ENCODE data around the gene PROSER3. TPM values are rescaled to one million over a fixed set of nuclear protein-coding genes. Genes with fewer than 3 reads are reported as not detected.

Gene PROSER3
- total and polyA plus RNA-seq, 12 donors: 5.5 to 14.7 (median 9.2) TPM

DNA sequence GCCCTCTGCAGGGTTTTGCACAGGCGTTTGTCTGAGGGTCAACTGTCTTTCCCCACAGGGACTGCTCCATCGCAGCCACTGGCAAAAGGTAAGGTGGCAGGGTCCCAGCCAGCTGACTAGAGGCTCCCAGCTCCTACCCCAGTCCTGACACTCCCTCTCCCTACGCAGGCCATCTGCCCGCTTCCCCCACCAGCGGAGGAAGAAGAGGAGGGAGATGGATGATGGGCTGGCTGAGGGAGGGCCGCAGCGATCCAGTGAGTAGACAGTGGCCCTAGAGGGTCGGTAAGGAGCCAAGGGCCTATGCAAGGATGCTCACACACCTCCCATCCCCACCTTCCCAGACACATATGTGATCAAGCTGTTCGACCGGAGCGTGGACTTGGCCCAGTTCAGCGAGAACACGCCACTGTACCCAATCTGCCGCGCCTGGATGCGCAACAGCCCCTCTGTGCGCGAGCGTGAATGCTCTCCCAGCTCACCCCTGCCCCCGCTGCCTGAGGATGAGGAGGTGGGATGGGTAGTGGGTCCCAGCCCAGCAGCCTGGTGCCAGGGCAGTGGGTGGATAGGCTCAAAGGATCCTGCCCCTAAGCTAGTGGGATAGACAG is 5.1 kb upstream of the PROSER3 start:
- Histone ChIP-seq H3K27me3 (peaks cover 0 to 15% (median 0%) of the 10 kb centered on the region in 7 donors), H3K36me3 (peaks cover 0 to 32% (median 18%) of the 10 kb centered on the region in 9 donors), H3K4me3 (no peak overlapping the region), H3K9me3 (no peaks in the 10 kb centered on the region), H3K4me1 (peaks cover 10 to 67% (median 40%) of the 10 kb centered on the region in 9 donors), H3K27ac (peak overlapping the region in 5 of 10 donors; percentile 37 to 99 (median 96))
- 93 to 94% methylated on average over 19 to 20 of the region's 20 CpGs for WGBS, 2 donors
- TF ChIP-seq, protein P1, sequence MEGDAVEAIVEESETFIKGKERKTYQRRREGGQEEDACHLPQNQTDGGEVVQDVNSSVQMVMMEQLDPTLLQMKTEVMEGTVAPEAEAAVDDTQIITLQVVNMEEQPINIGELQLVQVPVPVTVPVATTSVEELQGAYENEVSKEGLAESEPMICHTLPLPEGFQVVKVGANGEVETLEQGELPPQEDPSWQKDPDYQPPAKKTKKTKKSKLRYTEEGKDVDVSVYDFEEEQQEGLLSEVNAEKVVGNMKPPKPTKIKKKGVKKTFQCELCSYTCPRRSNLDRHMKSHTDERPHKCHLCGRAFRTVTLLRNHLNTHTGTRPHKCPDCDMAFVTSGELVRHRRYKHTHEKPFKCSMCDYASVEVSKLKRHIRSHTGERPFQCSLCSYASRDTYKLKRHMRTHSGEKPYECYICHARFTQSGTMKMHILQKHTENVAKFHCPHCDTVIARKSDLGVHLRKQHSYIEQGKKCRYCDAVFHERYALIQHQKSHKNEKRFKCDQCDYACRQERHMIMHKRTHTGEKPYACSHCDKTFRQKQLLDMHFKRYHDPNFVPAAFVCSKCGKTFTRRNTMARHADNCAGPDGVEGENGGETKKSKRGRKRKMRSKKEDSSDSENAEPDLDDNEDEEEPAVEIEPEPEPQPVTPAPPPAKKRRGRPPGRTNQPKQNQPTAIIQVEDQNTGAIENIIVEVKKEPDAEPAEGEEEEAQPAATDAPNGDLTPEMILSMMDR (IDR thresholded peaks at IDR 0.05): no peak
- ATAC-seq: no peak
- intact Hi-C loops (cut with DNase I): loop anchor here in 1 of 10 donors (5.0 kb wide), 1 partner anchor 36 kb away; the partner anchor contains the start of gene KMT2B
- no peak for DNase-seq

- DNase-seq (no peak), ATAC-seq (no peak)
- H3K4me1 ChIP-seq: peaks cover 8 to 69% (median 42%) of the 10 kb centered on the region in 9 donors
- H3K36me3 ChIP-seq: peaks cover 0 to 32% (median 18%) of the 10 kb centered on the region in 9 donors
- peaks cover 0 to 15% (median 0%) of the 10 kb centered on the region in 7 donors for H3K27me3 ChIP-seq
- TF ChIP-seq, protein P1 (IDR thresholded peaks at IDR 0.05): no peak
- 87 to 93% methylated on average over 20 of the region's 20 CpGs for WGBS, 2 donors
- no peaks in the 10 kb centered on the region for H3K9me3 ChIP-seq
- H3K27ac ChIP-seq: peak overlapping the region in 6 of 10 donors; percentile 96 to 99 (median 99)
- H3K4me3 ChIP-seq: no peak overlapping the region
- intact Hi-C loops (cut with DNase I): loop anchor here in 1 of 10 donors (5.0 kb wide), 1 partner anchor 37 kb away; the partner anchor contains the start of gene KMT2B
These were observed 4.2 kb upstream of the PROSER3 start for GRCh38 chr19:35753634-35754369.

GRCh38 chr19:35754370-35755130 is 3.4 kb upstream of the PROSER3 start:
- peaks cover 0 to 32% (median 18%) of the 10 kb centered on the region in 9 donors for H3K36me3 ChIP-seq
- H3K4me3 ChIP-seq: peak overlapping the region in 4 of 10 donors; percentile 71 to 89 (median 86)
- intact Hi-C loops (cut with DNase I): loop anchor here in 2 of 10 donors (5.0 kb wide), 2 partner anchors 37 to 178 kb away; partner anchors contain the start of gene KMT2B (in 1 of the 2)
- no peak for ATAC-seq
- TF ChIP-seq, protein P1 (IDR thresholded peaks at IDR 0.05): no peak
- peaks cover 0 to 15% (median 0%) of the 10 kb centered on the region in 7 donors for H3K27me3 ChIP-seq
- DNase-seq: no peak
- H3K27ac ChIP-seq: peak overlapping the region; percentile 88 to 99 (median 98)
- peaks cover 4 to 67% (median 42%) of the 10 kb centered on the region in 9 donors for H3K4me1 ChIP-seq
- no peaks in the 10 kb centered on the region for H3K9me3 ChIP-seq
- WGBS, 2 donors: 81 to 84% methylated on average over 13 of the region's 13 CpGs
